B cell (primary cell): ENCODE measurements around the gene CRTAP. TPM values are rescaled to one million over a fixed set of nuclear protein-coding genes. Genes with fewer than 3 reads are reported as not detected.

Experiments used
- ATAC-seq: fragments of 200-7000 bp; cut with Tn5 transposase; one replicate; pipeline ENCODE4 v1.10.0; 2021; ENCODE audit warnings: low read depth, mild to moderate bottlenecking, moderate number of reproducible peaks, moderate library complexity
- CTCF ChIA-PET: fragments of 350-600 bp; sonication (Branson Sonifier 250); formaldehyde crosslinking; loops from one replicate; lab custom pipeline; 2021; ENCODE audit warnings: antibody characterized with exemption, inconsistent platforms; lab: Charles Lee
- POLR2A ChIA-PET: fragments of 350-600 bp; sonication (Branson Sonifier 250); formaldehyde crosslinking; loops from one replicate; lab custom pipeline; 2021; ENCODE audit warnings: antibody characterized with exemption; lab: Charles Lee
- DNase-seq: peaks from one replicate; pipeline ENCODE4 v3.0.0; 2013
- H2AFZ ChIP-seq: 2 replicates; pipeline ENCODE4 v1.6.1; 2012; ENCODE audit warnings: mild to moderate bottlenecking, low read depth, low read length; ENCODE audit not compliant: insufficient read depth, poor library complexity, severe bottlenecking
- H3K27ac ChIP-seq, 2 donors: 1 replicate in 1 of 2; 2 replicates in 1 of 2; pipeline ENCODE4 v1.5.1; 2012 to 2013; ENCODE audit warnings: low read length in 2 of 2, mild to moderate bottlenecking in 2 of 2, moderate library complexity in 1 of 2
- H3K27me3 ChIP-seq, 4 experiments: fragments of 200-600 bp in 1 of 4; sonication (generic) in 1 of 4; replicated peaks in 1 of 4; 1 replicate in 2 of 4; 2 replicates in 2 of 4; pipeline versions ENCODE4 v1.6.1 to v1.7.0; 2013 to 2016; ENCODE audit warnings: low read length in 3 of 4, mild to moderate bottlenecking in 2 of 4, mixed read lengths in 1 of 4, moderate library complexity in 1 of 4; ENCODE audit not compliant: insufficient read depth in 4 of 4, control insufficient read depth in 3 of 4; ENCODE audit errors: control extremely low read depth in 1 of 4
- H3K36me3 ChIP-seq, 2 experiments: replicated peaks in 1 of 2; 1 replicate in 1 of 2; 2 replicates in 1 of 2; pipeline versions ENCODE4 v1.6.1 to v1.7.1; 2013; ENCODE audit warnings: low read length in 1 of 2; ENCODE audit not compliant: insufficient read depth in 2 of 2, control insufficient read depth in 1 of 2; ENCODE audit errors: control extremely low read depth in 1 of 2, extremely low read depth in 1 of 2
- H3K4me1 ChIP-seq, 2 donors: fragments of 200-600 bp in 1 of 2; sonication (generic) in 1 of 2; 1 replicate in 1 of 2; 2 replicates in 1 of 2; pipeline versions ENCODE4 v1.5.1 to v1.6.1; 2013 to 2017; ENCODE audit warnings: low read length in 2 of 2; ENCODE audit not compliant: control insufficient read depth in 2 of 2, insufficient read depth in 2 of 2
- H3K4me2 ChIP-seq: replicated peaks from 2 replicates; pipeline ENCODE3; 2012; ENCODE audit warnings: mild to moderate bottlenecking, low read depth, low read length; ENCODE audit not compliant: poor library complexity, severe bottlenecking
- H3K4me3 ChIP-seq, 5 experiments: fragments of 200-600 bp in 1 of 5; sonication (generic) in 1 of 5; 1 replicate in 3 of 5; 2 replicates in 2 of 5; pipeline versions ENCODE4 v1.5.1 to v1.7.0; 2011 to 2016; ENCODE audit warnings: low read length in 4 of 5, mild to moderate bottlenecking in 4 of 5, low read depth in 2 of 5, control low read depth in 1 of 5, moderate library complexity in 1 of 5; ENCODE audit not compliant: insufficient read depth in 1 of 5; ENCODE audit errors: control extremely low read depth in 1 of 5, extremely low read depth in 1 of 5
- H3K79me2 ChIP-seq: fragments of 200-600 bp; sonication (generic); one replicate; pipeline ENCODE4 v1.6.0; 2016; ENCODE audit warnings: low read length; ENCODE audit not compliant: control insufficient read depth, insufficient read depth
- H3K9ac ChIP-seq: fragments of 200-600 bp; sonication (generic); 2 replicates; pipeline ENCODE4 v1.6.1; 2017; ENCODE audit warnings: mild to moderate bottlenecking, low read length, moderate library complexity
- H3K9me3 ChIP-seq, 3 donors: one replicate each; pipeline versions ENCODE4 v1.6.1 to v1.7.1; 2013; ENCODE audit warnings: low read length in 2 of 3; ENCODE audit not compliant: control insufficient read depth in 2 of 3, insufficient read depth in 1 of 3; ENCODE audit errors: control extremely low read depth in 1 of 3
- H4K20me1 ChIP-seq: 2 replicates; pipeline ENCODE4 v1.6.0; 2012; ENCODE audit warnings: mild to moderate bottlenecking, low read length; ENCODE audit not compliant: insufficient read depth, control insufficient read depth, poor library complexity, severe bottlenecking
- H3K27ac Mint-ChIP-seq: one replicate; pipeline ENCODE4 v1.8.0; 2021; ENCODE audit warnings: mixed read lengths
- H3K27me3 Mint-ChIP-seq: one replicate; pipeline ENCODE4 v1.8.0; 2021; ENCODE audit warnings: mixed read lengths
- H3K4me1 Mint-ChIP-seq: one replicate; pipeline ENCODE4 v1.8.0; 2021; ENCODE audit warnings: mixed read lengths
- H3K4me3 Mint-ChIP-seq: one replicate; pipeline ENCODE4 v1.8.0; 2021; ENCODE audit warnings: mixed read lengths
- H3K9me3 Mint-ChIP-seq: one replicate; pipeline ENCODE4 v1.8.0; 2022; ENCODE audit warnings: mixed read lengths; ENCODE audit not compliant: insufficient read depth
- EZH2 ChIP-seq: IDR thresholded peaks from 2 replicates; pipeline ENCODE4 v1.6.1; 2012; ENCODE audit warnings: borderline replicate concordance, low read depth, mild to moderate bottlenecking, moderate library complexity, low read length; ENCODE audit not compliant: insufficient read depth, poor library complexity, severe bottlenecking
- WGBS: methylation state at CpG from one replicate; pipeline ENCODE4 v1.1.5; 2013; ENCODE audit warnings: missing lambda C conversion rate; ENCODE audit not compliant: insufficient coverage; 5-methylcytosine and 5-hydroxymethylcytosine counted together
- intact Hi-C: fragments of 100-400 bp; cut with micrococcal nuclease; formaldehyde crosslinking; loops from one replicate; pipeline ENCODE4 v1.10.0; 2022
- polyA plus RNA-seq: library from polyadenylated mRNA; depleted of rRNA; stranded (reverse); fragments of >200 nt; gene quantifications from 2 replicates; pipeline ENCODE4 v1.2.3, GENCODE V29; 2012
- total RNA-seq, 2 donors: library from RNA; stranded (reverse); fragments of 120-200 nt in 1 of 2; gene quantifications; 1 replicate in 1 of 2; 2 replicates in 1 of 2; pipeline versions ENCODE4 v1.2.3 to v1.2.4, GENCODE V29; 2013 to 2022
- TF ChIP-seq, protein P1 (sequence below): fragments of 200-600 bp; IDR thresholded peaks from one replicate; pipeline ENCODE4 v1.8.0; 2022; ENCODE audit warnings: antibody characterized with exemption, mild to moderate bottlenecking

Gene CRTAP
- total and polyA plus RNA-seq, 2 donors (not counting 1 experiment from before 2014, with no cell fraction given): 20.3 to 55.0 TPM

DNA sequence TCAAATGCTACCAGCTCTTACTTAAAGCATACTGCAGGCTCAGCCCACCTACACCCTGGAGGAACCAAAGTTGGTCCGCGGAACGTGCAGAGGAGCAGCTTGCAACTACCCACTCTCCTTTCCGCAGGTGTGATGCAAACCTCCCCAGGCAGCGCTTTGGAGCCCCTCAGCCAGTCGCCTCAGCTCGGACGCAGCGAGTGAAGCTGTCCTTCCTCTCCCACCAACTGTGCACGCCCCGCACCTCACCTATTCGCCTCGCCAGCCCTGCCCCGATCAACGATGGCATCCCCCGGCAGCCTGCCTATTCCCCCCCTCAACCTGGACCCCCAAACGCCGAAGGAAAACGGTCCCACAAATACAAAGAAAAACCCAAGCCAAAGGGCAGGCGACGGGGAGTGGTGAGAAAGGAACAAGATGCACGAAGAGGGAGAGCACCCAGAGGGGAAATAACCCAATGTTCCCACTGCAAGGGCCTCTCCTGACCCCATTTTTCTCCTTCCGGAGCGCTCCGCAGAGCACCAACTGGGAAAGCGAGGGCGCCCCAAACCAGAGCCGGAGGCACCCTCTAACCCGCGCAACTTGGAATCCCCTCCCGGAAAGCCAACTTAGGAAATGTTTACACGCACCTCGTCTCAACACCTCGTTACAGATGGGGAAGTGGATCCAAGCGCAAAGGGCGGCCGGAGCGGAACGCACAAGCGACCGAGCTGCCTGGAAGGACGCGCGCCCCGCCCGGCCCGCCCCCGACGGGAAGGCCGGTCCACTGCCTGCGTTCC lies 17.5 kb upstream of the CRTAP start:
- H3K27me3 ChIP-seq: no peaks in the 10 kb centered on the region
- peak overlapping the region; percentile 94 to 96 for H3K27ac ChIP-seq
- peaks cover 35% of the 10 kb centered on the region for H3K4me1 Mint-ChIP-seq
- ChIA-PET CTCF (interaction anchor here (1.2 to 1.5 kb wide), 2 partner anchors 22 to 148 kb away, joined by 4 to 5 read pairs; no protein-coding TSS in a partner anchor), POLR2A (interaction anchor here (0.5 to 2.5 kb wide), 4 partner anchors 15 to 989 kb away, joined by 3 to 10 read pairs (median 7); partner anchors contain the start of gene CRTAP)
- no peaks in the 10 kb centered on the region for H3K9me3 Mint-ChIP-seq
- WGBS: under 1% methylated on average over 46 of the region's 51 CpGs
- peak overlapping the region; percentile 96 for H2AFZ ChIP-seq
- H3K27ac Mint-ChIP-seq: peak overlapping the region; percentile 94
- H3K79me2 ChIP-seq: peaks cover 60% of the 10 kb centered on the region
- H3K4me2 ChIP-seq: peak overlapping the region; percentile 82
- ATAC-seq (peak; percentile 63), DNase-seq (peak; percentile 83)
- no peak for TF ChIP-seq EZH2
- TF ChIP-seq, protein P1, sequence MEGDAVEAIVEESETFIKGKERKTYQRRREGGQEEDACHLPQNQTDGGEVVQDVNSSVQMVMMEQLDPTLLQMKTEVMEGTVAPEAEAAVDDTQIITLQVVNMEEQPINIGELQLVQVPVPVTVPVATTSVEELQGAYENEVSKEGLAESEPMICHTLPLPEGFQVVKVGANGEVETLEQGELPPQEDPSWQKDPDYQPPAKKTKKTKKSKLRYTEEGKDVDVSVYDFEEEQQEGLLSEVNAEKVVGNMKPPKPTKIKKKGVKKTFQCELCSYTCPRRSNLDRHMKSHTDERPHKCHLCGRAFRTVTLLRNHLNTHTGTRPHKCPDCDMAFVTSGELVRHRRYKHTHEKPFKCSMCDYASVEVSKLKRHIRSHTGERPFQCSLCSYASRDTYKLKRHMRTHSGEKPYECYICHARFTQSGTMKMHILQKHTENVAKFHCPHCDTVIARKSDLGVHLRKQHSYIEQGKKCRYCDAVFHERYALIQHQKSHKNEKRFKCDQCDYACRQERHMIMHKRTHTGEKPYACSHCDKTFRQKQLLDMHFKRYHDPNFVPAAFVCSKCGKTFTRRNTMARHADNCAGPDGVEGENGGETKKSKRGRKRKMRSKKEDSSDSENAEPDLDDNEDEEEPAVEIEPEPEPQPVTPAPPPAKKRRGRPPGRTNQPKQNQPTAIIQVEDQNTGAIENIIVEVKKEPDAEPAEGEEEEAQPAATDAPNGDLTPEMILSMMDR: no peak
- intact Hi-C loops: loop anchor here (1.0 to 10.0 kb wide), 5 partner anchors 21 to 1564 kb away; partner anchors contain the start of genes CNOT10, PDCD6IP, STT3B and UBP1
- peak overlapping the region; percentile 97 for H3K9ac ChIP-seq
- peaks cover 0 to 30% of the 10 kb centered on the region in 2 experiments for H3K36me3 ChIP-seq
- peaks cover 11 to 21% of the 10 kb centered on the region in 2 donors for H3K4me1 ChIP-seq
- peak overlapping the region; percentile 96 for H3K4me3 Mint-ChIP-seq
- H3K9me3 ChIP-seq: no peaks in the 10 kb centered on the region
- peaks cover 4% of the 10 kb centered on the region for H4K20me1 ChIP-seq
- H3K4me3 ChIP-seq: peak overlapping the region; percentile 83 to 100 (median 94)
- H3K27me3 Mint-ChIP-seq: no peaks in the 10 kb centered on the region
